Endothelial cell of umbilical vein (primary cell): ENCODE data around the gene TMEM222.

Experiments used
- CTCF ChIP-seq, 2 donors: IDR thresholded peaks; 1 replicate in 1 of 2; 2 replicates in 1 of 2; pipeline ENCODE4 v1.5.1; 2011; ENCODE audit warnings: low read length in 2 of 2, mild to moderate bottlenecking in 2 of 2, moderate library complexity in 2 of 2, control low read depth in 1 of 2, inconsistent platforms in 1 of 2, low read depth in 1 of 2; ENCODE audit not compliant: insufficient read depth in 1 of 2; ENCODE audit errors: extremely low read depth in 1 of 2
- EZH2 ChIP-seq: IDR thresholded peaks from 2 replicates; pipeline ENCODE4 v1.6.1; 2012; ENCODE audit warnings: borderline replicate concordance, low read depth, mild to moderate bottlenecking, moderate library complexity, low read length, inconsistent platforms; ENCODE audit not compliant: severe bottlenecking
- POLR2A ChIP-seq: IDR thresholded peaks from 2 replicates; pipeline ENCODE4 v1.6.1; 2012; ENCODE audit warnings: low read depth, mild to moderate bottlenecking, control low read depth, low read length
- POLR2AphosphoS5 ChIP-seq: IDR thresholded peaks from 2 replicates; pipeline ENCODE4 v1.6.1; 2012; ENCODE audit warnings: low read depth, mild to moderate bottlenecking, control low read depth, low read length, moderate library complexity; ENCODE audit not compliant: insufficient read depth

GRCh38 chr1:27343639-27344025 lies 21.7 kb downstream of the TMEM222 start:
- TF ChIP-seq CTCF (IDR thresholded peaks at IDR 0.05; ENCODE audit: extremely low read depth in 1 of 2, insufficient read depth in 1 of 2, low read depth in 1 of 2, low read length in 2 of 2) (no peak), POLR2A (no peak), EZH2 (no peak), POLR2AphosphoS5 (no peak)
